Measurements from ENCODE around the gene NCBP1.
"Not testable (repeated sequence)": the region's sequence is repeated elsewhere in the genome, so short reads cannot be mapped to it uniquely, and the experiment has no call there.

GRCh38 chr9:97584778-97585177, 48.8 kb upstream of the NCBP1 start:
- TF ChIP-seq CTCF (conservative IDR thresholded peaks at IDR 0.05 in 1 of 2, IDR thresholded peaks at IDR 0.05 in 1 of 2; ENCODE audit: low read depth in 1 of 2, low read length in 2 of 2); EZH2 (IDR thresholded peaks at IDR 0.05; ENCODE audit: low read length, missing control alignments): not testable (repeated sequence)
